Fibroblast of lung (primary cell): Measurements from ENCODE around the gene MSTN. TPM values are rescaled to one million over a fixed set of nuclear protein-coding genes. Genes with fewer than 3 reads are reported as not detected.
A peak's percentile ranks its signal among the peaks of the same experiment; 100 is the strongest.

Experiments
- DNase-seq, 2 donors: peaks; one replicate each; pipeline versions ENCODE4 v3.0.0 to v3.0.0-alpha.2; 2010; ENCODE audit warnings: low read depth in 2 of 2
- H2AFZ ChIP-seq: 2 replicates; pipeline ENCODE4 v1.5.1; 2012; ENCODE audit warnings: low read length, control low read depth, inconsistent platforms
- H3K27ac ChIP-seq: 2 replicates; pipeline ENCODE4 v1.5.1; 2011; ENCODE audit warnings: low read length, control low read depth; ENCODE audit not compliant: insufficient read depth
- H3K27me3 ChIP-seq: 2 replicates; pipeline ENCODE4 v1.5.1; 2011; ENCODE audit warnings: mild to moderate bottlenecking, low read length; ENCODE audit not compliant: control insufficient read depth, insufficient read depth
- H3K36me3 ChIP-seq: 2 replicates; pipeline ENCODE4 v1.5.1; 2011; ENCODE audit warnings: low read length; ENCODE audit not compliant: control insufficient read depth, insufficient read depth
- H3K4me1 ChIP-seq: 2 replicates; pipeline ENCODE4 v1.5.1; 2011; ENCODE audit warnings: low read length; ENCODE audit not compliant: control insufficient read depth, insufficient read depth; ENCODE audit errors: extremely low read depth
- H3K4me2 ChIP-seq: 2 replicates; pipeline ENCODE4 v1.5.1; 2011; ENCODE audit warnings: low read length, control low read depth; ENCODE audit not compliant: insufficient read depth; ENCODE audit errors: extremely low read depth
- H3K4me3 ChIP-seq, 4 experiments: fragments of 200-600 bp in 1 of 4; sonication (generic) in 1 of 4; replicated peaks in 1 of 4; 2 replicates each; pipeline ENCODE4 v1.5.1; 2011 to 2016; ENCODE audit warnings: low read length in 4 of 4, low read depth in 3 of 4, mild to moderate bottlenecking in 3 of 4, control low read depth in 2 of 4, inconsistent platforms in 1 of 4, mixed read lengths in 1 of 4; ENCODE audit not compliant: insufficient read depth in 1 of 4; ENCODE audit errors: control extremely low read depth in 1 of 4
- H3K79me2 ChIP-seq: 2 replicates; pipeline ENCODE4 v1.5.1; 2012; ENCODE audit warnings: mild to moderate bottlenecking, low read length, inconsistent platforms; ENCODE audit not compliant: control insufficient read depth, insufficient read depth
- H3K9ac ChIP-seq: 2 replicates; pipeline ENCODE4 v1.5.1; 2011; ENCODE audit warnings: mild to moderate bottlenecking, low read length, control low read depth; ENCODE audit not compliant: insufficient read depth
- H3K9me3 ChIP-seq: 2 replicates; pipeline ENCODE4 v1.5.1; 2012; ENCODE audit warnings: low read depth, low read length; ENCODE audit not compliant: control insufficient read depth, insufficient read depth
- H4K20me1 ChIP-seq: 2 replicates; pipeline ENCODE4 v1.5.1; 2011; ENCODE audit warnings: low read length; ENCODE audit not compliant: control insufficient read depth, insufficient read depth; ENCODE audit errors: extremely low read depth
- EZH2 ChIP-seq: IDR thresholded peaks from 2 replicates; pipeline ENCODE4 v1.5.1; 2012; ENCODE audit warnings: low read length, control low read depth, mild to moderate bottlenecking; ENCODE audit errors: missing control alignments
- polyA plus RNA-seq, 2 donors: library from polyadenylated mRNA; depleted of rRNA in 1 of 2; stranded (reverse) in 1 of 2; unstranded in 1 of 2; fragments of >200 nt; gene quantifications; 2 replicates each; pipeline ENCODE4 v1.2.1, GENCODE V29; 2011 to 2012; ENCODE audit warnings: missing spikeins in 1 of 2
- total RNA-seq: library from RNA; depleted of rRNA; stranded (reverse); fragments of >200 nt; gene quantifications from 2 replicates; pipeline ENCODE4 v1.2.1, GENCODE V29; 2014
- TF ChIP-seq, protein P1 (sequence below), 2 donors: IDR thresholded peaks in 1 of 2; conservative IDR thresholded peaks in 1 of 2; 1 replicate in 1 of 2; 2 replicates in 1 of 2; pipeline ENCODE4 v1.5.1; 2011 to 2012; ENCODE audit warnings: low read length in 2 of 2, control low read depth in 1 of 2, inconsistent platforms in 1 of 2, low read depth in 1 of 2, mild to moderate bottlenecking in 1 of 2

Gene MSTN
- total and polyA plus RNA-seq, 2 donors (not counting 1 experiment from before 2014, with no cell fraction given) = 3.1 to 19.6 TPM

- H3K4me3 ChIP-seq = no peak overlapping the region
- H3K4me1 ChIP-seq = no peaks in the 10 kb centered on the region
- no peaks in the 10 kb centered on the region for H3K79me2 ChIP-seq
- TF ChIP-seq, protein P1, sequence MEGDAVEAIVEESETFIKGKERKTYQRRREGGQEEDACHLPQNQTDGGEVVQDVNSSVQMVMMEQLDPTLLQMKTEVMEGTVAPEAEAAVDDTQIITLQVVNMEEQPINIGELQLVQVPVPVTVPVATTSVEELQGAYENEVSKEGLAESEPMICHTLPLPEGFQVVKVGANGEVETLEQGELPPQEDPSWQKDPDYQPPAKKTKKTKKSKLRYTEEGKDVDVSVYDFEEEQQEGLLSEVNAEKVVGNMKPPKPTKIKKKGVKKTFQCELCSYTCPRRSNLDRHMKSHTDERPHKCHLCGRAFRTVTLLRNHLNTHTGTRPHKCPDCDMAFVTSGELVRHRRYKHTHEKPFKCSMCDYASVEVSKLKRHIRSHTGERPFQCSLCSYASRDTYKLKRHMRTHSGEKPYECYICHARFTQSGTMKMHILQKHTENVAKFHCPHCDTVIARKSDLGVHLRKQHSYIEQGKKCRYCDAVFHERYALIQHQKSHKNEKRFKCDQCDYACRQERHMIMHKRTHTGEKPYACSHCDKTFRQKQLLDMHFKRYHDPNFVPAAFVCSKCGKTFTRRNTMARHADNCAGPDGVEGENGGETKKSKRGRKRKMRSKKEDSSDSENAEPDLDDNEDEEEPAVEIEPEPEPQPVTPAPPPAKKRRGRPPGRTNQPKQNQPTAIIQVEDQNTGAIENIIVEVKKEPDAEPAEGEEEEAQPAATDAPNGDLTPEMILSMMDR (conservative IDR thresholded peaks at IDR 0.05 in 1 of 2, IDR thresholded peaks at IDR 0.05 in 1 of 2; ENCODE audit: low read depth in 1 of 2, low read length in 2 of 2) = no peak
- TF ChIP-seq EZH2 = no peak
- H3K9ac ChIP-seq = no peak overlapping the region
- no peak overlapping the region for H2AFZ ChIP-seq
- no peaks in the 10 kb centered on the region for H4K20me1 ChIP-seq
- H3K9me3 ChIP-seq = no peaks in the 10 kb centered on the region
- no peak overlapping the region for H3K4me2 ChIP-seq
- no peak for DNase-seq
- H3K36me3 ChIP-seq = no peaks in the 10 kb centered on the region
- H3K27ac ChIP-seq = no peak overlapping the region
- no peaks in the 10 kb centered on the region for H3K27me3 ChIP-seq
These were observed 16.6 kb upstream of the MSTN start for GRCh38 chr2:190079160-190079559.

GRCh38 chr2:190075623-190076022 lies 13.1 kb upstream of the MSTN start:
- no peak for DNase-seq
- H3K27me3 ChIP-seq = no peaks in the 10 kb centered on the region
- H4K20me1 ChIP-seq = no peaks in the 10 kb centered on the region
- H3K9ac ChIP-seq = no peak overlapping the region
- H3K36me3 ChIP-seq = no peaks in the 10 kb centered on the region
- no peaks in the 10 kb centered on the region for H3K9me3 ChIP-seq
- no peaks in the 10 kb centered on the region for H3K4me1 ChIP-seq
- H3K4me2 ChIP-seq = no peak overlapping the region
- no peak overlapping the region for H2AFZ ChIP-seq
- no peak for TF ChIP-seq EZH2
- TF ChIP-seq, protein P1 (conservative IDR thresholded peaks at IDR 0.05 in 1 of 2, IDR thresholded peaks at IDR 0.05 in 1 of 2; ENCODE audit: low read depth in 1 of 2, low read length in 2 of 2) = no peak
- no peak overlapping the region for H3K27ac ChIP-seq
- H3K79me2 ChIP-seq = no peaks in the 10 kb centered on the region
- H3K4me3 ChIP-seq = no peak overlapping the region

- TF ChIP-seq, protein P1 (conservative IDR thresholded peaks at IDR 0.05 in 1 of 2, IDR thresholded peaks at IDR 0.05 in 1 of 2; ENCODE audit: low read depth in 1 of 2, low read length in 2 of 2) = peak; percentile 53 to 66
- no peak for TF ChIP-seq EZH2
- Histone ChIP-seq H4K20me1 (no peaks in the 10 kb centered on the region), H3K27me3 (no peaks in the 10 kb centered on the region), H3K27ac (no peak overlapping the region), H3K4me2 (no peak overlapping the region), H3K4me3 (no peak overlapping the region), H3K4me1 (no peaks in the 10 kb centered on the region), H3K36me3 (no peaks in the 10 kb centered on the region), H3K9ac (no peak overlapping the region), H3K79me2 (no peaks in the 10 kb centered on the region), H2AFZ (no peak overlapping the region), H3K9me3 (no peaks in the 10 kb centered on the region)
- peak; percentile 59 to 85 for DNase-seq
These were observed 7.6 kb upstream of the MSTN start for GRCh38 chr2:190069936-190070696.
